Measurements from ENCODE around the gene ITGB8. TPM values are rescaled to one million over a fixed set of nuclear protein-coding genes. Genes with fewer than 3 reads are reported as not detected.

The ITGB8 gene
- total RNA-seq, 4 donors from 2014 or later: 0.31 to 0.90 (median 0.56) TPM

DNA sequence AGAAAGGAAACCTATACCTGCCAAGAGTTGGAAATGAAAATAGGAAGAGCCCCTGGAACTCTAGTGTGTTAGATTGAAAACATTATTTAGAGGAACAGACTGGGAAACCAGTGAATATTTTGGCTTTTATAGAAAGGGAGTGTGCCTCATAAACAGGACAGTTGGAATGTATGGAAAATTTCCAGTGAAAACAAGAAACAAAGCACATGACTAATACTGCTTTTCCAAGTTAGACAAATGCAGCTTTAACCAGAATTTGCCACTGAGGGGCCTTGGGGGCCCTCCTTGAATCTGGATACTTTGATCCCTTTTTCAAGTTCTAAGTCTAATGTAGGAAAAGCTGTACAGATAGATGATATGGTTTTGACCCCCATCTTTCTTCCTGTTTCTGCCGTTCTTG is 21.2 kb downstream of the ITGB8 start:
- in situ Hi-C loops (cut with MboI; ENCODE audit: low sequenced_read_pairs in 4 of 4): no loop called here
- ATAC-seq (no peak), DNase-seq (no peak)
- no peak overlapping the region for H3K4me3 ChIP-seq
- intact Hi-C loops (cut with DNase I; ENCODE audit: low total_unique reads): no loop called here
- H3K9me3 ChIP-seq: no peaks in the 10 kb centered on the region
- H3K27ac ChIP-seq: no peak overlapping the region
- H3K27me3 ChIP-seq: no peaks in the 10 kb centered on the region
- TF ChIP-seq POLR2A (IDR thresholded peaks at IDR 0.05): no peak
- TF ChIP-seq CTCF (IDR thresholded peaks at IDR 0.05 in 4 of 5, conservative IDR thresholded peaks at IDR 0.05 in 1 of 5): no peak
- no peaks in the 10 kb centered on the region for H3K4me1 ChIP-seq
- no peaks in the 10 kb centered on the region for H3K36me3 ChIP-seq

DNA sequence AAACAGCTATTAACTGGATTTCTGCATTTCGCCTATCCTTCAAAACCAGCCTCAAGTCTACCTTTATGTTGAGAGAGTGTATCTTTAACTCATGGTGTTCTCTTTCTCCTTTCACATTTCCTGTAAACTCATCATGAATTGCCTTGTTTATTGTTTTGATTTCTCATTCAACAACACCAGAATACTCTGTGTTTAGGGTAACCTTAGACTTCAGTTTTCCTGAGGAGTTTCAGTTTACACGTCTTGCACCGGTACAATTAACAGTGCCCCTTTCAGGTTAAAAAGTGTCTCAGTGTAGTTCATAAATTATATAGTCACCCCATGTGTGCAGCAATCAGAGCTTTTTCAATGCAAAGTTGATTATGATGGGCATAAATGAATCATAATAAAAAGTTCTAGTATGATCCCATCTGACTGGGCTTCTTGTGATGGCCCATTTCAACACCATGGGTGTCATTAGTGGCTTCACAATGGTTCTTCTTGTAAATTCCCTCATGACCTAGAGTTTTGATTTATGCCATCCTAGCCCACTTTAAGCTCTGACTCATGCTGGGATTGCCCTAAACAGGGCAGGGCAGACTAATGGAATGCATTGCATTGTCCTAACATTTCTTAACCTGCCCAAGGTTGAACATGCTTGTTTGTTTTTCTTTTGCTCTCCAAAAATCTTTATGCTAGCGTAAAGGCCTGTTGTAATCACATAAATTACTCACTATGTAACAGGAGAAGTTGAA is 22.0 kb downstream of the ITGB8 start:
- ATAC-seq (no peak), DNase-seq (no peak)
- H3K27me3 ChIP-seq: no peaks in the 10 kb centered on the region
- H3K36me3 ChIP-seq: no peaks in the 10 kb centered on the region
- H3K4me3 ChIP-seq: no peak overlapping the region
- TF ChIP-seq POLR2A (IDR thresholded peaks at IDR 0.05): no peak
- TF ChIP-seq CTCF (IDR thresholded peaks at IDR 0.05 in 4 of 5, conservative IDR thresholded peaks at IDR 0.05 in 1 of 5): no peak
- H3K4me1 ChIP-seq: no peaks in the 10 kb centered on the region
- H3K9me3 ChIP-seq: no peaks in the 10 kb centered on the region
- intact Hi-C loops (cut with DNase I; ENCODE audit: low total_unique reads) (no loop called here), in situ Hi-C loops (cut with MboI; ENCODE audit: low sequenced_read_pairs in 4 of 4) (no loop called here)
- no peak overlapping the region for H3K27ac ChIP-seq

DNA sequence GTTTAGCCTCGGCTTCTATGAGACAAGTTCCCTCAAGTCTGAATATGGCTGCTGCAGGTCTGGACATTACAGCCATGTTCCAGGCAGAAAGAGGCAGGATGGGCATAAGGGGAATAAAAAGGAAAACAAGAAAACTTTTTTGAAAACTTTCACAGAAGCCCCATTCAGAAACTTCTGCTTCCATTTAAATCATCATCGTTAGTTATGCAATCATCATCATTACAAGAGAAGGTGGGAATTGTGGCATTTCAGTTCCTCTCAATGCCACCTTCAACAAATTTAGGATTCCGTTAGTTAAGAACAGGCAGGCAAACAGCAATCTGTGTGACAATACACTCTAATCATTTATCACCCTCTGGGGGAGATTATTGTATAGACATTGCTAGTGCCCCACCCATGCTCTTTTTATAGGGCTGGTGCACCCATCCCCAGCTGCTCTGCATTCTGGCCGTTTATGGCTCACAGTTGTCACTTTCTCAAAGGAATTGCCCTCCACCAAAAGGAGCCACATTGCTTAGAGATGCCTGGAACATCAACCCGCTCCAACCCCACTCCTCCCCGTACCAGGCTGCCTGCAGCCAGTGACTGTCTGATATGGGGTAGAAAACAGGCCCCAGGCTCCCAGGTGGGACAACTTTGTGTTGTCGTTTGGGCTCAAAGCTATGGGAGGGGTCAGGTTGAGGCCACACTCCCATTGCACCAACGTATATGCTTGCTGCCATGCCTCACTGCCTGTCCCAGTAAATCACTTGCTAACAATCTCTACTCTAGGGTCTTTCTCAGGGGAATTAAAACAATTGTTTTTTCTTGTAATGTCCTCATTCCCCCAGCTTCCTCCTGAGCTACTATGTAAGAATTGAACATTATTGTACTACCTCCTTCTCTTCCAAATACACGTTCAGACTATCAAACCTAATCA is 24.2 kb downstream of the ITGB8 start:
- intact Hi-C loops (cut with DNase I; ENCODE audit: low total_unique reads) (no loop called here), in situ Hi-C loops (cut with MboI; ENCODE audit: low sequenced_read_pairs in 4 of 4) (no loop called here)
- DNase-seq: no peak
- ATAC-seq: no peak
- H3K4me1 ChIP-seq: no peaks in the 10 kb centered on the region
- H3K27ac ChIP-seq: no peak overlapping the region
- no peak overlapping the region for H3K4me3 ChIP-seq
- no peak for TF ChIP-seq POLR2A (IDR thresholded peaks at IDR 0.05)
- TF ChIP-seq CTCF (IDR thresholded peaks at IDR 0.05 in 4 of 5, conservative IDR thresholded peaks at IDR 0.05 in 1 of 5): no peak
- no peaks in the 10 kb centered on the region for H3K27me3 ChIP-seq
- no peaks in the 10 kb centered on the region for H3K36me3 ChIP-seq
- no peaks in the 10 kb centered on the region for H3K9me3 ChIP-seq

GRCh38 chr7:20358106-20358505 is 27.4 kb downstream of the ITGB8 start:
- DNase-seq (no peak), ATAC-seq (no peak)
- no peaks in the 10 kb centered on the region for H3K4me1 ChIP-seq
- in situ Hi-C loops (cut with MboI; ENCODE audit: low sequenced_read_pairs in 4 of 4) (no loop called here), intact Hi-C loops (cut with DNase I; ENCODE audit: low total_unique reads) (no loop called here)
- H3K4me3 ChIP-seq: no peak overlapping the region
- H3K27ac ChIP-seq: no peak overlapping the region
- TF ChIP-seq CTCF (IDR thresholded peaks at IDR 0.05 in 4 of 5, conservative IDR thresholded peaks at IDR 0.05 in 1 of 5) (no peak), POLR2A (IDR thresholded peaks at IDR 0.05) (no peak)
- no peaks in the 10 kb centered on the region for H3K36me3 ChIP-seq
- no peaks in the 10 kb centered on the region for H3K9me3 ChIP-seq
- H3K27me3 ChIP-seq: no peaks in the 10 kb centered on the region

Data from gastrocnemius medialis (tissue), 4 donors.